ENCODE measurements around the gene MAPT.
"Not testable (repeated sequence)": the region's sequence is repeated elsewhere in the genome, so short reads cannot be mapped to it uniquely, and the experiment has no call there.

MAPT gene

DNA sequence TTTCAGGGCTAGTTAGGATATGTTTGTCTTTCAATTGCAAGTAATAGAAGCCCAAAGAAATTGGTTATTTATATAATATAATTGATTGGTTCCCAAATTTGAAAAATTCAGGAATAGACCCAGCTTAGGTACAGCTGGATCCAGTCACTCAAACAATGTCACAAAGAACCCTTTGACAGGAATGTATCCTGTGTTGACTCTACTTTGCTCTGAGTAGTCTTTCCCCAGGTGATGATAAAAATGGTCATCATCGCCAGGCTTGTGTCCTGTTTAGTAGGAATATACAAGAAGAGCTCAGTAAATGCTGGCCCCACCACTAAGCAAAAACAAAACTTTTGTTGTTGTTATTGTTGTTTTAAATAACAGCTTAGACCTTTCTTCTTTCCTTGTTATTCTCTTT, 35.0 kb downstream of the MAPT start:
- no peak for DNase-seq (ENCODE audit: low spot score)

DNA sequence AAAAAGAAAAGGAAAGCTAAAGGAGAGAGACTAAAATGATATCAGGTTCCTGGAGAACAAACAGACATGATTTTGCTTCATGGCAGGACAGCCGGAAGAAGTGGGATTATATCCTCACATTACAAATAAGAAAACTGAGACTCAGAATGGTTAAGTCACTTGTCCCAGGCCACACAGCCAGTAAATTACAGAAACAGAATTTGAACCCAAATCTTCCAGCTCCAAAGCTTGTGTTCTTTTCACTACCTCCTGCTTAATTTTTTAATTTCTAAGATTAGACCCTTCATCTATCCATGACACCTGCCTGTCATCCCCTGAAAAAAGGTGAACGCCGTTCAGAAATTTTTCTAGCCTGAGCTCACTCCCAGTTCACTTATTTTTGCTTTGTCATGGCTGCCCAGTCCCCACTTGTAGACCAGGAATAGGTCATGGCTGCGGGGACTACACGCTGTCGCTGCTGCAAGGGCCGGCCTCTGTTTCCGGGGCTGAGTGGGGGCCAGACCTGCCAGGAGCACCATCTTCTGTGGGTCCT, 36.1 kb downstream of the MAPT start:
- DNase-seq (ENCODE audit: low spot score) = no peak

DNA sequence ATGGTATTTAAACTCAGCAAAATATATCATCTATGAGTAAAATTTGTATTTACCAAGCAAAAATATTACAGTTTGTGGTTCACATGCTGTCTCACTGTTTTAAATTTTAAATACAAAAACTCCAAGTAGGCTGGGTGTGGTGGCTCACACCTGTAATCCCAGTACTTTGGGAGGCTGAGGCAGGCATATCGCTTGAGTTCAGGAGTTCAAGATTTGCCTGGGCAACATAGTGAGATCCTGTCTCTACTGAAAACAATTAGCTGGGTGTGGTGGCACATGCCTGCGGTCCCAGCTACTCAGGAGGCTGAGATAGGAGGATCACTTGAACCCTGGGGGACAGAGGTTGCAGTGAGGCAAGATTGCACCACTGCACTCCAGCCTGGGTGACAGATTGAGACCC, 37.3 kb downstream of the MAPT start:
- no peak for DNase-seq (ENCODE audit: low spot score)

DNA sequence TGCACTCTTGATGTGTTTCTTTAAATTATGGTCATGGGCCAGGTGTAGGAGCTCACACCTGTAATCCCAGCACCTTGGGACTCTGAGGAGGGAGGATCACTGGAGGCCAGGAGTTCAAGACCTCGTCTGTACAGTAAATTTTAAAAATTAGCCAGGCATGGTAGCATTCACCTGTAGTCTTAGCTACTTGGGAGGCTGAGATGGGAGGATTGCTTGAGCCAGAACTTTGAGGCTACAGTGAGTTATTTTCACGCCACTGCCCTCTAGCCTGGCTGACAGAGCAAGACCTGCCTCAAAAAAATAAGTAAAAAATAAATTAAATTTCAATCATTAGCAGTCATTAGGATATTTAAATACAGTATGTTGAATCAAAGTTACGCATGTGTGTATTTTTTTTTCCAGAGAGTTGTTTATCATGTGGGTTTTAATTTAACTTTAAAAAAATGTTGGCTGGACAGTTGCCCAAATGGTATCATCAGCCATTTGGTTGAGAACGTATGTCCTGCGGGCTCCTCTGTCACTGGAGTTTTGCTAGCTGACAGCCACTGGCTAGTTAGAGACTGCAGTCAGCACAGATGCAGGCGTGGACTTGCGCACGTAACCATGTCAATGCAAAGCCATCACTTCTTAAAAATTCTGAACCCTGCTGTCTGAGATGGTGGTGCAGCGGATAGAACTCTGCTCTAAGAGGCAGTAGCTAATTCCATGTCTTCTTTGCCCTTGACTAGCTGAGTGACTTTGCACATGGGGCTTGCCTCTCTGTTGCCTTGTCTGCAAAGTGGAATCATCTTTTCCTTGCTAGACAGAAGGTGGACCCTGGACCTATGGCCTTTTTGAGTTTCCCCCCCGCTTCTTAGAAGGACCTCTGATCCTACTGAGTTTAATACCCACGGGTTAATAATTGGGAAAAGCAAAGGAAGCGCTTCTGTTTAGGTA, 40.0 kb downstream of the MAPT start:
- no peak for DNase-seq (ENCODE audit: low spot score)

DNA sequence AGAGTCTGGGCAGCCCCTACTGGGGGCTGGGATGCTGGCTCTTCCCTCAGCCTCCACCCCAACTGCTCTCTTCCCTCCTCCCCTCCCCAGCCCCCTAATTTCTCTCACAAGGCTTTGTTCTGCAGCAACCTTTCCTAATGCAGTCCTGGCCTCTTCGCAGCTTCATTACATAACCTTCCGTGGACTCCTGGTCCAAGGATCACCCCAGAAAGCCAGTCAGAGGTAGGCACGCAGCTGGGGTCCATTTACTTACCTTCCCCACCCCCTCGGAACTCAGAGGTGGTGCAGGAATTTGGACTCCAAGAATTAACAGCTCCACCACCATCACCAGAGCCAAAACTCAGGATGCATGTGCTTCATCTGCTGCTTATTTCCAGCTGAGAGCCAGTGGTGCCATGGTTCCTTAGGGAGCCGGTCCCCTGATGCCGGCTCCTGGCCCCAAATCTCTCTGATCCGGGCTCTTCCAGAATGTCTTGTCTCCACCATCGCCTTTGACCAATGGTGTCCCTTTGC, 40.9 kb downstream of the MAPT start:
- no peak for DNase-seq (ENCODE audit: low spot score)

DNA sequence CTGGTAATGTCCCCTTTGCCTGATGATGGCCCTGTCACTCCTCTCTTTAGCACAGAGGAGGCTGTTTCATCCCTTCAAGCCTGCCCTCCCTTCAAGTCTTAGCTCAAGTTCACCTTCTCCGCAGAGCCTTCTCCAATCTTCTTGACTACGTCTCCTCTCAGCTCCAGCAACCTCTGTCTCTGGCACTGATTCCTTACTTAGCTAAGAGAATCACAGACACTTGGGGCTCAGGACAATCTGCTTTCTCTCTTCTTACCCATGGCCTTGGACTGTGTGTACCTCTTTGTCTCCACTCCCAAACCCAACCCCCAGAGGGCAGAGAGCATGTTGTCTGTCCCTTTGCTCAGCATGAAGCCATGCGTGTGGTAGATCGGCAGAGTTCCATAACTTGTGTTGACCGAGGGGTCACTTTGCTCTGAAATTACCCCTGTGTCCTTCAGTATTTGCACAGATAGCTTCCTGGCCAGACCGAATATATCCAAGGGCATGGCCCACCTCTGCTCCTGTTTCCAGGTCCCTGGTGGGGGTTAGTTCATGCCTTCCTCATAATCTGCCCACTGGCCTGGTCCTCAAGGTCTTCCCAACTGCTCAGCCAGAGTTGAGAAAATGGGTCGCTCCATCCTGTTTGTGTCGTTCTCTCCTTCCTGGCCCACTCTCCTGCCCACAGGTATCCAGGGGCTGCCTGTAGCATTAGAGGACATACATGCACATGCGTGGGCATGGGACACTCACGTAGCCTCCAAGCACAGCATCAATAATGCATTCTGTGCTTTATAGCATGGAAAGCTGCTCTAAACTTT, 41.6 kb downstream of the MAPT start:
- DNase-seq (ENCODE audit: low spot score) = no peak

DNA sequence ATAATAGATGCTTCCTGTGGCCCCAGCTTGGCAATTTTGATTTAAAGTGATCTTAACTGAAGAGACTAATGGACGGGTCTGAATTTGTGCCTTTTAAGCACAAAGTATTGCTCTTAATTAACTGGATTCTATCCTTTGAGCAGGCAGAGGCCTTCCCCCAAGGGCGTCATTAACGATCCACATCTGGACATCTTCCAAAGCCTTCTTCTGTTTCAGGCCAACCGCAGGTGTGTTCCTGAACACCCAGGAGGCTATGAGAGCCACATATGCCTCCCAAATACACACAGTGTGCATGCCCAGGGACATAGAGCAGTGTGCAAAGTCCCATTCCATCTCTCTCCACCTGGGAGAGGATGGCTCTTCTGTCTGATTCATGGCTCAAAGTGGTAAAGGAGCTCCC, 42.3 kb downstream of the MAPT start:
- no peak for DNase-seq (ENCODE audit: low spot score)

DNA sequence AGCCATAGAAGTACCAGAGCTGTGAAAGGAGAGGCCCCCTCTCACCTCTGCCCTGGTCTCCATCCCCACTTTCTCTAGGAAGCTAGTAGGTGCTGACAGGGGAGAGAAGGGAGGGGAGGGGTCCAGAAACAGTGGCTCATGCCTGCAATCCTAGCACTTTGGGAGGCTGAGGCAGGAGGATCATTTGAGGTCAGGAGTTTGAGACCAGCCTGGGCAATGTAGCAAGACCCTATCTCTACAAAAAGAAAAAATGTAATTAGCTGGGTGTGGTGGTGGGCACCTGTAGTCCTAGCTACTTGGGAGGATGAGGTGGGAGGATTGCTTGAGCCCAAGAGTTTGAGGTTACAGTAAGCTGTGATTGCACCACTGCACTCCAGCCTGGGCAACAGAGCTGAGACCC, 42.8 kb downstream of the MAPT start:
- not testable (repeated sequence) for DNase-seq (ENCODE audit: low spot score)

DNA sequence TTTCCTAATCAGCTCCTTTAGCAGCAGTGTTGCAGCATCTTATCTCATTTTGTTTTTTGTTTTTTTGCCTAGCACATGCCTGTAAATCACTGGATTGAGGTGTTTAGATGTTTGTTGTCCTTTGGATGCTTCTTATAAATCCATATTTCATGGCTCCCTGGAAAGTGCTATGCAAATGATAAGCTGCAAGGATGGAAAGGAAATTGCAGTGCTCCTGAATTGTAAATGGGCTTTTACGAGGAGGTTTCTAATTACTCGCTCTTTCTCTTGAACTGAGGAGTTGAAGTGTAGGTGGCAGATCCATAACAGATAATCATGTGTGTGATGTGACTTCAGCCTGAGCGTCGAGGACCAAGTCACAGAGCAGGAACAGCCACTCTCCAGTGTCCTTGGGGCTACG, 45.0 kb downstream of the MAPT start:
- no peak for DNase-seq (ENCODE audit: low spot score)

DNA sequence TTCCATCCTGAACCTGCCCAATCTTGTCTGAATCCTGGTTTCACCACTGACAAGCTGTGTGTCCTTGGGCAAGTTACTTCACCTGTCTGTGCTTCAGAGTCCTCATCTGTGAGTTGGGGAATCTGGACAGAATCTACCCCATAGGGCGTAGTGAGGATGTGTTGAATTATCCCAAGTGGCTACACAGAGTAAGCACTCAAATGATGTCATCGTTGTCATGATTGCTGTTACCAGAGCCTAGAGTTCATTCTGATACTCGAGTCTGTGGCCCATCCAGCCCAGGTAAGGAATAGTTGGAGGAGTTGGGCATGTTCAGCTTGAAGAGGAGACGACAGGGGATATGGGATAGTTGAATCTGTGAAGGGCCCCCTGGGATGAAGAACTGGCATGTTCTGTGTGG, 45.9 kb downstream of the MAPT start:
- no peak for DNase-seq (ENCODE audit: low spot score)

DNA sequence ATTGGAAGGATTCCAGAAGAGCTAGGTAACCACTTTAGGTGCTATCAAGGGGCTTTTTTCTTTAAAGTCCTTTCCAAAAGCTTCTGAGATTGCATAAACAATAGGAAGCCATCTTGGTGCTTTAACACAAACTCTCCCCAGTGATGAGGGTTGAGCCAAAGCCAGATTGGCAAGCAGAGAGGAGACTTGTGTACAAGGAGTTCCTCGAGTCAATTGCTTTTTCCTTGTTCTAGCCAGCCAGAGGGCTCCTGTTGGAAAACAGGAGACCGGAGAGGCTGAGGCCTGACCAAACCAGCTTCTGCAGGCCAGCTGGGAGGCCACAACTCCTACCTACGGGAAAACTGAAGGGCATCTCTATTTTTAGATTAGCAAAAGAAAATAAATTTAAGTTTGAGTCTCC, 46.5 kb downstream of the MAPT start:
- DNase-seq (ENCODE audit: low spot score) = no peak

DNA sequence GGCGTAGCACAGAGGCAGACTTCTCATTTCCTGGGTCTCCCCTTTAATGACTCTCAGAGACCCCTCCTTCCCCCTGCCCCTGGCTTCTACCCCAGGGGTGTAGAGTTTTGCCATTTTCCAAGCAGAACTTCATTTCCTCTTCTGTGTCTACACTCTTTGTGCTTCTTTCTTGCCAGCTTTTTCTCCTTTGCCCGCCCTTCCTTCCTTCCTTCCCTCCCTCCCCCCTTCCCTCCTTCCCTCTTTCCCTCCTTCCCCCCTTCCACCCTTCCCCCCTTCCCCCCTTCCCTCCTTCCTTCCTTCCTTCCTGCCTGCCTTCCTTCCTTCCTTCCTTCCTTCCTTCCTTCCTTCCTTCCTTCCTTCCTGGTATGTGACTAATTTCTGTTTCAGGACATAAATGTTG, 47.0 kb downstream of the MAPT start:
- no peak for DNase-seq (ENCODE audit: low spot score)

DNA sequence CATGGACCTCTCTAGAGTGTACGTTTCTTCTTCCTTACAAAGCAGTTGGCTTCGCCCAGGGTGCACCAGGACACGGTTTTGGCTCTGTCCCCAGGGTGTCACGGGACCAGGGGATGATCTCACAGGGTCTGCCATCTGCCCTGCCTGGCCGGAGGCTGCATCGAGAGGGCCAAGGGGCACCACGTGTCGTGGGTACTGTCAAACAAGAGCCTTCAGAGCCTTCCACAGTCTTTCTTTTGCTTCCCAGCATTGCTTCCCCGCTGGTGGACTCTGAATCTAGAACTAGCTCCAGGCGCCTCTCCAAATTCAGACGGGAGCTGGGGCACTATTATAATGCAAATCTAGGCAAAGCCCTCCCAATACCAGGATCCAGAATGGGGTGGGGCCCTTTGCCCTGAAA, 47.9 kb downstream of the MAPT start:
- DNase-seq (ENCODE audit: low spot score) = no peak

DNA sequence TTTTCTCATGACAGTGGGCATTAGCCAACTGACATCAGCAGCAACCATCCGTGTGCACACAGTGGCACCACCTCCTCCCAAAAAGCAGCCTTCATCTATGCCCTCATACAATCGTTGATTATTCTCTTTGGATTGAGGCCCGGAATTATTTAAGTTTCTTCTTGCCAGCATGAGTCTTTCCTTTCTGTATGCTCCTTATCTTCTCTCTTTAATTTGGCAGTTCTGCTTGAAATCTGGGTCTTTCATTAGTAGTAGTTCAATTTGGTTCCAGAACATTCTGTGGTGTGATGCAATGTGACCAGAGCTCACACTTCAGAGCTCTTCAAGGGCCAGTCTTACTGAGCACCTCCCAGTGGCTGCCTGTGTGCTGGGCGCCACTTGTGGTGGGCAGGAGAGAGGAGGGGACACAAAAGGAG, 52.5 kb downstream of the MAPT start:
- peak; percentile 9 for DNase-seq (ENCODE audit: low spot score)

DNA sequence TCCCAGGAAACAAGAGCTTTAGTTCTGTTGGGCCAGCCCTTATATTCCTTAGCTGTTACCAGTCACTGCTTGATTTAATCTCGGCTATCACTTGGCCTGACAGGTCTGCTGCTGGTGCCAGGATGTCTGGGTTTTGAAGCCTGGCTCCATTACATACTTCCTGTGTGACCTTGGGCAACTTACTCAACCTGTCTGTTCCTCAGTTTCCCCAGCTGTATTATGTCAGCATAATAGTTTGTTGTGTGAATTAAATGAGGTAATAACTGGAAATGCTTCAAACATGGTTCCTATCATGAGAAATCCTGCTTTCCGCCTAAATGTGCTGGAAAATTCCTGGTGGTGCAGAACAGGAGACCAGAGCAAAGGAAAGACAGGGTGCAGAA, 54.1 kb downstream of the MAPT start:
- DNase-seq (ENCODE audit: low spot score) = no peak

DNA sequence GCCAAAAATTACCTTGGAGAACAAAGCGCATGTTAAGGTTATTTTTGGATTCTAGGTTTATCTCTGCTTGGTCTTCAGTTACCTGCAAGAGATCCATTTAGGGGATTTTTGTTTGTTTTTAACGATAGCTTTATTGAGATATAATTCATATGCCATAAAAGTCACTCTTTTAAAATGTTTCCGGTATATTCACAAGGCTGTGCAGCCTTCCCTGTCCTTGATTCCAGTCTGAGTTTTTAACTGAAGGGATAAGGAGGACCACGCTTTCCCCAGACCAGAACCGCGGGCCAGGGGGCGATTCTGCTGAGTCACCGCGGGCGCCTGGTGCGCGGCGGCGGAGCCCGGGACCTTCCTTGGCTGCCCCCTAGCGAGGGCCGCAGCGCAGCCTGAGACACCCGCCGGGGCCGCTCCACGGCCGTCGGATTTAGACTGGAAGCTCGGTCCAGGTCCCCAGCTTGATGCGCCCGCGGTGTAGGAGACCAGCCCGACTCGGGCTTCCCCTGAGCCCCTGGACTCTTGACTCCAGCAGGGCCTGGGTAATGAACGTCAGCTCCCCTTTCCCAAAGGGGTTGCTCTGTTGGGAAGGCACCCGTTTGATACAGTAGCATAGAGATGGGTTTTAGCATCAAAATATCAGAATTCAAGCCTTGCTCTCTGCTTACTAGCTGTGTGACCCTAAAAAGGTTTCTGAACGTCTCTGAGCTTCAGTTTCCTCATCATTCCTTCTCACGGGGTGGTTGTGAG, 54.7 kb downstream of the MAPT start:
- peak; percentile 54 for DNase-seq (ENCODE audit: low spot score)

DNA sequence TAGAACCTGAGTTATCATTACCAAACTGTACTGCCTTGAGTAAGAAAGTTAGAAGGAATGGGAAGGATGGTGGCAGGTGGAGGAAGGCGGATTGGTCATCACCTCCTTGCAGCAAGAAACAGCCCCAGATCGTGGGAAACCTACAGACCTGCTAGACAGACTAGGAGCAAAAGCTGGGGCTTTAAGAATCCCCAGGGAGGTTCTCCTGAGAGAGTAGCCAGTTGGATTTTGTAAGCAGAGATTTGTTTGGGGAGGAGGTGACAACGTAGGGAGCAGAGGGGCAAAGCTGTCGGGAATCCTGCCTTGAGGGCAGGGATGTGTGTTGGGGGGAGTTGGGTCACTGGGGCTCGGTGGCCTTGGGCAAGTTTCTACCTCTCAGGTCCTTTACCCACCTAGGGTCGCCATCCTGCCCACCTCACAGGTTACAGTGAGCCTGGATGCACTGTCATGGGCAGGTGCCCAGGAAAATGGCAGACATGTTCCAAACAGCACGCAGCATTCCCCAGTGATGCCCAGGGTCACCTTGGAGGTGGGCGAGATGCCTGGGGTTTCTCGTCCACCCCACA, 55.5 kb downstream of the MAPT start:
- no peak for DNase-seq (ENCODE audit: low spot score)

DNA sequence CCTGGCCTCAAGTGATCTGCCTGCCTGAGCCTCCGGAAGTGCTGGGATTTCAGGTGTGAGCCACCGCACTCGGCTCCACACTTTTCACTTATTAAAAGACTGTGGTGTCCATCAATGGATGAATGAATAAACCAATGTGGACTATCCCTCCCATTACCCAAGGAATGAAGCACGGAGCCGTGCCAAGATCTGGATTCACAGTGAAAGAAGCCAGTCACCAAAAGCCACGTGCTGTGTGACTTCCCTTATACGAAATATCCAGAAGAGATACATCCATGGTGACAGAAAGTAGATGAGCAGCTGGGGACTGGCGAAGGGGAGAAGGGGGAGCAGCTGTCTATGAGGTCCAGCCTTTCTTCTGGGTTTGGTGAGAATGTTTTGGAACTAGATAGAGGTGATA, 56.5 kb downstream of the MAPT start:
- DNase-seq (ENCODE audit: low spot score) = no peak

DNA sequence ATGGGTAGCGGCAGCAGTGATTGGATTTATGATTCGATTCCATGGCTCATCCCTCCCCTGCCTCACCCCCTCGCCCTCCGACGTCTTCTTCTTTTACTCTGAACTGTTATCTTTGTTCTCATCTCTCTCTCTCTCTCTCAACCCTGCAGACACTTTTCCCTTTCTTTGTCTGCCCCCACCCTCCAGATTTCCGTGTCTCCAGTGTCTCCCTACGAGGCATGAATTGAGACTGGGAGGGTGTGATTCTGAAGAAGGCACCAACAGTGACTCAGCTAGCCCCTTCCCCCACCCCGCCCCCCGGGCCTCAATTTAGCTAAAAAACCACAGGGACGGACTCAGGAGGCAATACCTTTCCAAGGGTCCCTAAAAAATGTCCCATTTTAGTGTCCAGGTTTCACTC, 57.0 kb downstream of the MAPT start:
- no peak for DNase-seq (ENCODE audit: low spot score)

DNA sequence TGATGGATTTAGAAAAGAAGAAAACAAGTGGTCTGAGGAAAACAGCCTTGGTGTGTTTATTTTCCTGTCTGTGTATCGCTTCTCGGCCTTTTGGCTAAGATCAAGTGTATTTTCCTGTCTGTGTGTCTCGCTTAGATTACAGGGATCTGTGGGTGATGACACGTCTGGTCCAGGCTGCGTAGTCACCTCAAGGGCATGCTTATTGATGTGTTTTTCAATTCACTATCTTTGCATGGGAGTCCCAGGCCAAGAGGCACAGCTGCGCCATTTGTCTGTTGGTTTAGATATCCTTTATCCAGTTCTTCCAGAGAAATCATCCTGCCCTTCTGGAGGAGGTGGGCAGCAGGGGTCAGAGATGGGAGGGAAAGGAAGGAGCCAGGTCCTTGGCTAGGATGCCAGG, 57.6 kb downstream of the MAPT start:
- no peak for DNase-seq (ENCODE audit: low spot score)

DNA sequence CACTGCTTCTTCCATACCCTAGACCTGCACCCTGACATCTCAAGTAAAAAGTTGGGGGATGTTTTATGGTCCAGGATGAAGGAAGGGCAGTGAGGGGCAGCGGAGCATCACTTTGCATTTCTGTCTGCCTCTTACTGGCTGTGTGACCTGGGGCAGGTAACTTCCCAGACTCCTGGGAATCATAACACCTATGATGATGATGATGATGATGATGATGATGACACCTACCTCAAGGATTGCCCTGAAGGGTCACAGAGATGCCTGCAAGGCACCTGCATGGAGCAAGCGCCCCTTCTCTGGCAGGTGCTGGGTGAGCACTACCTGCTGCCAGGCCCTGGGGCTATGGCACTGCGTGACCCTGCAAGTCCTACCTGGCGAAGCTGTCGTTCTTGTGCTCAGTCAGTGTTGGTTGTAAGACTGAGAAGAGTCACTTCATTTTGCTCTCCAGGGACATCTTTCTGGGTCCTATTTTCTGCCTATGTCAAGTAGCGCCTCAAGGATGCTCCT, 58.5 kb downstream of the MAPT start:
- no peak for DNase-seq (ENCODE audit: low spot score)

DNA sequence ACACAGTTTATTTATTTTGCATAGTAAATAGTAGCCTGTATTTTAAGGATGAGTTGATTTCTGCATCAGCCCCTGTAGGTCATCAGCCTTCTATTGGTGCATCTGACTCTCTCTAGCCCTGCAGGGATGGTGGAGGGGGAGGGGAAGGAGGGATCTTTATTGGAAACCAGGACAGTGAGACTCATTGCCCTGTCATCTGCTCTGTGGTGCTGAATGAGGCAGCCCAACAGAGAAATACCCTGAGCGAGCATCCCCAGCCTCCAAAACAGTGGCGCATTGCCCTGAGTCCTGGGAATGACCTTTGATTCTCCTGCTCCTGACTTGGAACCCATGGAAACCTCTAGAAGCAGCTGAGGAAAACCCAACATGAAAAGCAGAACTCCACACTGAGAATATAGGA, 59.2 kb downstream of the MAPT start:
- DNase-seq (ENCODE audit: low spot score) = no peak

Measured in SW480 (cell line).